ENCODE results near the gene CFAP251. TPM values are rescaled to one million over a fixed set of nuclear protein-coding genes. Genes with fewer than 3 reads are reported as not detected.
A peak's percentile ranks its signal among the peaks of the same experiment; 100 is the strongest.

Gene CFAP251
- total and polyA plus RNA-seq, 10 of the 15 experiments (the other 5 are each of a cell fraction or from before 2014, with no cell fraction given), result 0.10 to 0.97 (median 0.64) TPM

DNA sequence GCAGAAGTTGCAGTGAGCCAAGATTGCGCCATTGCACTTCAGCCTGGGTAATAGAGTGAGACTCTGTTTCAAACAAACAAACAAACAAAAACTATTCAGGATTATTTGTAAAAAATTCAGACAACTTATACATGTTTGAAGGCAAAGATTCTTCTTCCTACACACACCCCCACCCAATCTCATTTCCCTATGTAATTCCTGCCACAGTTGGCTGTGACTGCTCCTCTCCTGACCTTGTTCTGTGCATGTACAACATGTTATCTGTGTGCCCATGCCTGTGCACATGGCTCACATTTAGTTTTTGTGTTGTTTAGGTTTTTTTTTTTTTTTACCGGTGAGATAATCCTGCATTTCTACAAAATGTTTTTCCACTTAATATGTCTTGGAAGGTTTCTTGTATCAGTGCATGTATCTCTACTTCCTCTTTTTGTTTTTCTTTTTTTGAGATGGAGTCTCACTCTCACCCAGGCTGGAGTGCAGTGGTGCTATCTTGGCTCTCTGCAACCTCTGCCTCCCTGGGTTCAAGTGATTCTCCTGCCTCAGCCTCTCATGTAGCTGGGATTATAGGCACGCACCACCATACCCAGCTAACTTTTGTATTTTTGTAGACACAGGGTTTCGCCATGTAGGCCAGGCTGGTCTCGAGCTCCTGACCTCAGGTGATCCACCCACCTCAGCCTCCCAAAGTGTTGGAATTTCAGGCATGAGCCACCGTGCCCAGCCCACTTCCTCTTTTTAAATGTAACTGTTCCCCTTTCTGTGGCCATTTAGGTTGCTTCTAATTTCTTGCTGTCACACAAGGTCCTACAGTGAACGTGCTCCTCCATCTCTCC, 8.7 kb downstream of the CFAP251 start (continued):
- peak; percentile 61; the same call in 1 of the 2 replicates for TF ChIP-seq HDGF (IDR thresholded peaks at IDR 0.05)

DNA sequence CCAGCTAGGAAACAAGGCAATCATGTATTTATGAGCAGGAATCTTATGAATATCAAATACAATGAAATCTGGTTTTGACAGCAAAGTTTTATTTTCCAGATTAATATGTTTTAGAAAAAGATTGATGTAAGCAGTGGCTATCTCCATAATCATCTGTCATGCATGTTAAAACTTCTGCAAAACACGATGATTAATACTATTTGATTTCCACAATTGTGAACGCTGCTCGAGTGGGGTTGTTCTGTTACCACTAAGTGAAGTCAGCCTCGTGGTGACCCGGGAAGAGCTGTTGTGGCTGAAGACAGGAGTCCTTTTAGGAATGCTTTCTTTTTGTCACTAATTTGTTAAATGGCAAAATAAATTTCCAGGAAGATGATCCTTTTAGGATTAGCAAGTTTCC, 9.4 kb downstream of the CFAP251 start:
- FAIRE-seq, result no peak
- H4K20me1 ChIP-seq (ENCODE audit: control insufficient read depth, insufficient read depth), result no peaks in the 10 kb centered on the region
- in situ Hi-C loops (cut with MboI), result no loop called here
- no peaks in the 10 kb centered on the region for H3K9me3 ChIP-seq (replicated peaks; ENCODE audit: control insufficient read depth, insufficient read depth, low read length)
- no peak overlapping the region for H2AFZ ChIP-seq (ENCODE audit: control insufficient read depth, low read depth, low read length)
- 34% methylated on average over 5 of the region's 5 CpGs for WGBS (ENCODE audit: insufficient coverage, insufficient replicate concordance, low lambda C conversion rate, missing lambda C conversion rate)
- H3K4me1 ChIP-seq (ENCODE audit: control insufficient read depth, insufficient read depth, low read length), result peaks cover 21% of the 10 kb centered on the region
- DNase-seq (ENCODE audit: low read depth, low spot score), result no peak
- CTCF ChIA-PET, result interaction anchor here (1.5 to 1.8 kb wide), 2 partner anchors 9 to 64 kb away, joined by 5 to 10 read pairs; partner anchors contain the start of gene CFAP251
- intact Hi-C loops (cut with micrococcal nuclease; ENCODE audit: unreplicated experiment), result loop anchor here (2.0 kb wide), 1 partner anchor 63 kb away; no protein-coding TSS in a partner anchor
- no peaks in the 10 kb centered on the region for H3K27me3 ChIP-seq (replicated peaks in 1 of 2; ENCODE audit: control insufficient read depth in 2 of 2, insufficient read depth in 2 of 2, low read length in 1 of 2)
- H3K27ac ChIP-seq (ENCODE audit: control insufficient read depth, insufficient read depth), result no peak overlapping the region
- POLR2A ChIA-PET, result interaction anchor here (1.4 kb wide), 1 partner anchor 9 kb away, joined by 3 read pairs; the partner anchor contains the start of gene CFAP251
- H3K4me3 ChIP-seq, result no peak overlapping the region
- no peak overlapping the region for H3K9ac ChIP-seq (ENCODE audit: control insufficient read depth, insufficient read depth, low read length)
- H3K36me3 ChIP-seq (ENCODE audit: control insufficient read depth in 2 of 2, insufficient read depth in 2 of 2, low read length in 1 of 2), result no peaks in the 10 kb centered on the region
- RAD21 ChIA-PET (ENCODE audit: unreplicated experiment), result interaction anchor here (0.5 to 2.8 kb wide), 2 partner anchors 10 to 475 kb away, joined by 3 to 11 read pairs; partner anchors contain the start of gene CFAP251
- no peaks in the 10 kb centered on the region for H3K79me2 ChIP-seq (ENCODE audit: control insufficient read depth, insufficient read depth, low read length)
- no TSS peak for BruUV-seq (replicated peaks)
- no peak for ATAC-seq
- SMC1A ChIA-PET (ENCODE audit: uncharacterized antibody, unreplicated experiment), result interaction anchor here (0.9 to 1.2 kb wide), 2 partner anchors 9 to 133 kb away, joined by 3 to 5 read pairs; partner anchors contain the start of gene CFAP251
- TF ChIP-seq JUNB (IDR thresholded peaks at IDR 0.05) (no peak), BHLHE40 (IDR thresholded peaks at IDR 0.05; ENCODE audit: borderline replicate concordance in 1 of 2, low read depth in 2 of 2, low read length in 1 of 2) (no peak), MEF2B (IDR thresholded peaks at IDR 0.05; ENCODE audit: partially characterized antibody, poor library complexity, severe bottlenecking) (no peak), KAT2A (conservative IDR thresholded peaks at IDR 0.05; ENCODE audit: control insufficient read depth, low read depth, low read length) (no peak), CBX5 (IDR thresholded peaks at IDR 0.05; ENCODE audit: low read depth) (no peak), ESRRA (IDR thresholded peaks at IDR 0.05; ENCODE audit: low read length) (no peak), POLR2A (IDR thresholded peaks at IDR 0.05; ENCODE audit: low read depth, low read length) (no peak)
- TF ChIP-seq, protein P1, sequence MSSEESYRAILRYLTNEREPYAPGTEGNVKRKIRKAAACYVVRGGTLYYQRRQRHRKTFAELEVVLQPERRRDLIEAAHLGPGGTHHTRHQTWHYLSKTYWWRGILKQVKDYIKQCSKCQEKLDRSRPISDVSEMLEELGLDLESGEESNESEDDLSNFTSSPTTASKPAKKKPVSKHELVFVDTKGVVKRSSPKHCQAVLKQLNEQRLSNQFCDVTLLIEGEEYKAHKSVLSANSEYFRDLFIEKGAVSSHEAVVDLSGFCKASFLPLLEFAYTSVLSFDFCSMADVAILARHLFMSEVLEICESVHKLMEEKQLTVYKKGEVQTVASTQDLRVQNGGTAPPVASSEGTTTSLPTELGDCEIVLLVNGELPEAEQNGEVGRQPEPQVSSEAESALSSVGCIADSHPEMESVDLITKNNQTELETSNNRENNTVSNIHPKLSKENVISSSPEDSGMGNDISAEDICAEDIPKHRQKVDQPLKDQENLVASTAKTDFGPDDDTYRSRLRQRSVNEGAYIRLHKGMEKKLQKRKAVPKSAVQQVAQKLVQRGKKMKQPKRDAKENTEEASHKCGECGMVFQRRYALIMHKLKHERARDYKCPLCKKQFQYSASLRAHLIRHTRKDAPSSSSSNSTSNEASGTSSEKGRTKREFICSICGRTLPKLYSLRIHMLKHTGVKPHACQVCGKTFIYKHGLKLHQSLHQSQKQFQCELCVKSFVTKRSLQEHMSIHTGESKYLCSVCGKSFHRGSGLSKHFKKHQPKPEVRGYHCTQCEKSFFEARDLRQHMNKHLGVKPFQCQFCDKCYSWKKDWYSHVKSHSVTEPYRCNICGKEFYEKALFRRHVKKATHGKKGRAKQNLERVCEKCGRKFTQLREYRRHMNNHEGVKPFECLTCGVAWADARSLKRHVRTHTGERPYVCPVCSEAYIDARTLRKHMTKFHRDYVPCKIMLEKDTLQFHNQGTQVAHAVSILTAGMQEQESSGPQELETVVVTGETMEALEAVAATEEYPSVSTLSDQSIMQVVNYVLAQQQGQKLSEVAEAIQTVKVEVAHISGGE (CRISPR knock-in tag; IDR thresholded peaks at IDR 0.05), result no peak
- TF ChIP-seq, protein P2, sequence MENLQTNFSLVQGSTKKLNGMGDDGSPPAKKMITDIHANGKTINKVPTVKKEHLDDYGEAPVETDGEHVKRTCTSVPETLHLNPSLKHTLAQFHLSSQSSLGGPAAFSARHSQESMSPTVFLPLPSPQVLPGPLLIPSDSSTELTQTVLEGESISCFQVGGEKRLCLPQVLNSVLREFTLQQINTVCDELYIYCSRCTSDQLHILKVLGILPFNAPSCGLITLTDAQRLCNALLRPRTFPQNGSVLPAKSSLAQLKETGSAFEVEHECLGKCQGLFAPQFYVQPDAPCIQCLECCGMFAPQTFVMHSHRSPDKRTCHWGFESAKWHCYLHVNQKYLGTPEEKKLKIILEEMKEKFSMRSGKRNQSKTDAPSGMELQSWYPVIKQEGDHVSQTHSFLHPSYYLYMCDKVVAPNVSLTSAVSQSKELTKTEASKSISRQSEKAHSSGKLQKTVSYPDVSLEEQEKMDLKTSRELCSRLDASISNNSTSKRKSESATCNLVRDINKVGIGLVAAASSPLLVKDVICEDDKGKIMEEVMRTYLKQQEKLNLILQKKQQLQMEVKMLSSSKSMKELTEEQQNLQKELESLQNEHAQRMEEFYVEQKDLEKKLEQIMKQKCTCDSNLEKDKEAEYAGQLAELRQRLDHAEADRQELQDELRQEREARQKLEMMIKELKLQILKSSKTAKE (IDR thresholded peaks at IDR 0.05; ENCODE audit: low read depth, poor library complexity, severe bottlenecking), result no peak
- H3K4me2 ChIP-seq (ENCODE audit: control insufficient read depth, insufficient read depth), result no peak overlapping the region

Data from GM12878 (cell line).